ENCODE data around the gene RNU5D-1. TPM values are rescaled to one million over a fixed set of nuclear protein-coding genes. Genes with fewer than 3 reads are reported as not detected.
"Not testable (repeated sequence)": the region's sequence is repeated elsewhere in the genome, so short reads cannot be mapped to it uniquely, and the experiment has no call there.

The RNU5D-1 gene
- total RNA-seq, 1 donor from 2014 or later: not detected

- DNase-seq (ENCODE audit: low read depth): no peak
- Histone ChIP-seq H3K36me3 (ENCODE audit: control insufficient read depth, insufficient read depth, low read length) (peaks cover 1% of the 10 kb centered on the region), H3K27me3 (ENCODE audit: control insufficient read depth, insufficient read depth, low read length) (no peaks in the 10 kb centered on the region), H3K4me3 (ENCODE audit: low read depth, low read length) (peak overlapping the region; percentile 80)
- TF ChIP-seq CTCF (IDR thresholded peaks at IDR 0.05; ENCODE audit: insufficient read depth, low read length, poor library complexity, severe bottlenecking): no peak
Observed at GRCh38 chr1:44776730-44777068, 45.7 kb upstream of the RNU5D-1 start.

- DNase-seq (ENCODE audit: low read depth): no peak
- no peak for TF ChIP-seq CTCF (IDR thresholded peaks at IDR 0.05; ENCODE audit: insufficient read depth, low read length, poor library complexity, severe bottlenecking)
- peak overlapping the region; percentile 80 for H3K4me3 ChIP-seq (ENCODE audit: low read depth, low read length)
- H3K36me3 ChIP-seq (ENCODE audit: control insufficient read depth, insufficient read depth, low read length): peaks cover 1% of the 10 kb centered on the region
- H3K27me3 ChIP-seq (ENCODE audit: control insufficient read depth, insufficient read depth, low read length): no peaks in the 10 kb centered on the region
Observed at GRCh38 chr1:44775930-44776729, 45.2 kb upstream of the RNU5D-1 start.

GRCh38 chr1:44775078-44775929, 44.3 kb upstream of the RNU5D-1 start, which contains the start of gene RPS8:
Gene RPS8, plus strand, starts transcription at chr1:44775540. Its CDS starts 57 bp downstream, at chr1:44775597.
- TF ChIP-seq CTCF (IDR thresholded peaks at IDR 0.05; ENCODE audit: insufficient read depth, low read length, poor library complexity, severe bottlenecking): no peak

GRCh38 chr1:44766421-44766820, 35.5 kb upstream of the RNU5D-1 start:
- not testable (repeated sequence) for H3K4me3 ChIP-seq (ENCODE audit: low read depth, low read length); H3K27me3 ChIP-seq (ENCODE audit: control insufficient read depth, insufficient read depth, low read length); H3K36me3 ChIP-seq (ENCODE audit: control insufficient read depth, insufficient read depth, low read length); DNase-seq (ENCODE audit: low read depth)

More at GRCh38 chr1:44775078-44775929, 44.3 kb upstream of the RNU5D-1 start, which contains the start of gene RPS8:
- peaks cover 1% of the 10 kb centered on the region for H3K36me3 ChIP-seq (ENCODE audit: control insufficient read depth, insufficient read depth, low read length)
- peak; percentile 78 for DNase-seq (ENCODE audit: low read depth)
- no peaks in the 10 kb centered on the region for H3K27me3 ChIP-seq (ENCODE audit: control insufficient read depth, insufficient read depth, low read length)
- peak within 1 kb of the TSS; percentile 80 for H3K4me3 ChIP-seq (ENCODE audit: low read depth, low read length)

GRCh38 chr1:44760876-44761275, 29.9 kb upstream of the RNU5D-1 start:
- no peak for TF ChIP-seq CTCF (IDR thresholded peaks at IDR 0.05; ENCODE audit: insufficient read depth, low read length, poor library complexity, severe bottlenecking)
- H3K36me3 ChIP-seq (ENCODE audit: control insufficient read depth, insufficient read depth, low read length): peaks cover 3% of the 10 kb centered on the region

GRCh38 chr1:44759077-44759476, 28.1 kb upstream of the RNU5D-1 start:
- DNase-seq (ENCODE audit: low read depth): no peak
- TF ChIP-seq CTCF (IDR thresholded peaks at IDR 0.05; ENCODE audit: insufficient read depth, low read length, poor library complexity, severe bottlenecking): no peak
- Histone ChIP-seq H3K36me3 (ENCODE audit: control insufficient read depth, insufficient read depth, low read length) (peaks cover 4% of the 10 kb centered on the region), H3K4me3 (ENCODE audit: low read depth, low read length) (no peak overlapping the region), H3K27me3 (ENCODE audit: control insufficient read depth, insufficient read depth, low read length) (no peaks in the 10 kb centered on the region)

More at GRCh38 chr1:44760876-44761275, 29.9 kb upstream of the RNU5D-1 start:
- Histone ChIP-seq H3K27me3 (ENCODE audit: control insufficient read depth, insufficient read depth, low read length) (no peaks in the 10 kb centered on the region), H3K4me3 (ENCODE audit: low read depth, low read length) (no peak overlapping the region)
- no peak for DNase-seq (ENCODE audit: low read depth)

Data from kidney epithelial cell (primary cell).